Measurements from ENCODE around the gene CCDC92B.

DNA sequence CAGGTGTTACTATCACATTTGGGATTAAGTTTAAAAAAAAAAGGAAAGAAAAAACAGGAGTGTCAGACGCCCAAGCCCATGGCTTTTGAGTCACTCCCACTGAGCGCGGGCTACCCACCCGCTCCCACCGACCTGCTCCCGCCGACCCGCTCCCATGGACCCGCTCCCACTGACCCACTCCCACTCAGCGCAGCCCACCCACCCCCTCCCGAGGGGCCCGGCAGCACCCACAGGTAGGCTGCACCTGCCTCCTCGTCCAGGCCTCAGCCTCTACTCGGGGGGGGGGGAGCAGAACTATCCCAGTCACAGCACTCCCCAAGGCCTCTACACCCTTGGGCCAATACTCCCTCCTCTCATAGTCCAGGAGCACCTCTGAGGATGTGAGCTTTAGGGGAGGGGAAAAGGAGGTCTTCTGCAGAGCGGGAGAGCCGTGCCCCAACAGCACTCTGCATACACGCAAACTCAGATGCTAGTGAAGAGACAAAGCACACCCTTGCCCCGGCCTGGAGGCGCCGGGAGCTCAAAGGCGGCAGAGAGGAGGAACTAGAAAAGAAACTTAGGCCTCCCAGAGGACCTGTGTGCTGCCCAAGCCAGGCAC, 40.8 kb downstream of the CCDC92B start:
- TF ChIP-seq EZH2 (IDR thresholded peaks at IDR 0.05; ENCODE audit: insufficient read depth, poor library complexity, severe bottlenecking): no peak
- no peak for TF ChIP-seq EZH2phosphoT487 (IDR thresholded peaks at IDR 0.05; ENCODE audit: insufficient read depth, low read depth)
